Activated naive CD4-positive, alpha-beta T cell treated with anti-CD3 and anti-CD28 coated beads for 36 hours (primary cell): Measurements from ENCODE around the gene MAP7D1. TPM values are rescaled to one million over a fixed set of nuclear protein-coding genes. Genes with fewer than 3 reads are reported as not detected.
A peak's percentile ranks its signal among the peaks of the same experiment; 100 is the strongest.
"Not testable (repeated sequence)": the region's sequence is repeated elsewhere in the genome, so short reads cannot be mapped to it uniquely, and the experiment has no call there.

ENCODE experiments used
- CTCF ChIA-PET: fragments of 350-600 bp; sonication (Branson Sonifier 250); formaldehyde crosslinking; loops from one replicate; lab custom pipeline; 2021; ENCODE audit warnings: antibody characterized with exemption; lab: Charles Lee
- DNase-seq: peaks from one replicate; pipeline ENCODE4 v3.0.0-alpha.2; 2020
- H3K27ac Mint-ChIP-seq: one replicate; pipeline ENCODE4 v1.8.0; 2021; ENCODE audit warnings: mild to moderate bottlenecking, mixed read lengths
- H3K27me3 Mint-ChIP-seq: one replicate; pipeline ENCODE4 v1.8.0; 2021; ENCODE audit warnings: low read depth, mixed read lengths
- H3K36me3 Mint-ChIP-seq: one replicate; pipeline ENCODE4 v1.8.0; 2021; ENCODE audit warnings: low read depth, mixed read lengths
- H3K4me1 Mint-ChIP-seq: one replicate; pipeline ENCODE4 v1.8.0; 2021; ENCODE audit warnings: low read depth, mixed read lengths
- H3K4me3 Mint-ChIP-seq: one replicate; pipeline ENCODE4 v1.8.0; 2021; ENCODE audit warnings: mild to moderate bottlenecking, moderate library complexity, mixed read lengths
- H3K9me3 Mint-ChIP-seq: one replicate; pipeline ENCODE4 v1.8.0; 2021; ENCODE audit warnings: mixed read lengths
- intact Hi-C: fragments of 100-400 bp; cut with micrococcal nuclease; formaldehyde crosslinking; loops from one replicate; pipeline ENCODE4 v1.15.1; 2023
- total RNA-seq, 2 experiments: library from RNA; stranded (reverse); gene quantifications; one replicate each; pipeline ENCODE4 v1.2.3, GENCODE V29; 2021

The MAP7D1 gene
- total RNA-seq, 2 experiments from 2014 or later: 106 TPM

- not testable (repeated sequence) for H3K27ac Mint-ChIP-seq, DNase-seq, H3K4me3 Mint-ChIP-seq, H3K9me3 Mint-ChIP-seq, H3K27me3 Mint-ChIP-seq
- Mint-ChIP-seq H3K36me3 (peaks cover 17% of the 10 kb centered on the region), H3K4me1 (peaks cover 32% of the 10 kb centered on the region)
- CTCF ChIA-PET: interaction anchor here (0.6 to 1.1 kb wide), 2 partner anchors 29 to 52 kb away, joined by 3 to 6 read pairs; no protein-coding TSS in a partner anchor
- intact Hi-C loops: loop anchor here (5.0 kb wide), 1 partner anchor 1255 kb away; no protein-coding TSS in a partner anchor
Measured at GRCh38 chr1:36221901-36222300, 65.9 kb downstream of the MAP7D1 start.

DNA sequence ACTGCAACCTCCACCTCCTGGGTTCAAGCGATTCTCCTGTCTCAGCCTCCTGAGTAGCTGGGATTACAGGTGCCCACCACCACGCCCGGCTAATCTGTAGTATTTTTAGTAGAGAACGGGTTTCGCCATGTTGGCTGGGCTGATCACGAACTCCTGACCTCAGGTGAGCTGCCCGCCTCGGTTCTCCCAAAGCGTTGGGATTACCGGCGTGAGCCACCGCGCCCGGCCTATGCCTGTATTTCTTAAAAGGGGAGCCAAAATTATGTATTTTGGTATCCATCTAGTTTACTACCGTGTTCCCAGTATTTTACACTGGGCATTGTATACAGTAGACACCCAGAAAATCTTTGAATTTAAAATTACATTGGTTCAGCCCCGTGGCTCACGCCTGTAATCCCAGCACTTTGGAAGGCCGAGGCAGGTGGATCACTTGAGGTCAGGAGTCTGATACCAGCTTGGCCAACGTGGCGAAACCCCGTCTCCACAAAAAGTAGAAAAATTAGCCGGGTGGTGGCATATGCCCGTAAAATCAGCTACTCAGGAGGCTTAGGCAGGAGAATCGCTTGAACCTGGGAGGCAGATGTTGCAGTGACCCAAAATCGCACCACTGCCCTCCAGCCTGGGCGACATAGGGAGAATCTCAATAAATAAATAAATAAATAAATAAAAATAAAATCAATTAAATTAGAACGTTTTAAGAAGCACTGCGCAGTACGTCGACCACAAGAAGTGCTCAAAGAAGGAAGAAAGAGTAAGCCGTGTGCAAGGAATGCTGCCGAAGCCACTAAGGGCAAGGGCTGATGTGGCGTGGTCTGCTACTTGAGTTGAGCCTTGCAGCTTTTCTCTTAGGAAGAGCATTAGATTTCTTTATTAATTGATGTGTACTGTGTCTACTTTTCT lies 66.8 kb downstream of the MAP7D1 start:
- CTCF ChIA-PET: interaction anchor here (0.9 to 2.7 kb wide), 5 partner anchors 11 to 73 kb away, joined by 3 to 24 read pairs (median 9); partner anchors contain the start of gene TRAPPC3
- Mint-ChIP-seq H3K27ac (peak overlapping the region; percentile 98), H3K9me3 (no peaks in the 10 kb centered on the region), H3K4me1 (peaks cover 33% of the 10 kb centered on the region), H3K36me3 (peaks cover 21% of the 10 kb centered on the region), H3K4me3 (peak overlapping the region; percentile 90), H3K27me3 (no peaks in the 10 kb centered on the region)
- no peak for DNase-seq
- intact Hi-C loops: loop anchor here (5.0 kb wide), 1 partner anchor 1255 kb away; no protein-coding TSS in a partner anchor

DNA sequence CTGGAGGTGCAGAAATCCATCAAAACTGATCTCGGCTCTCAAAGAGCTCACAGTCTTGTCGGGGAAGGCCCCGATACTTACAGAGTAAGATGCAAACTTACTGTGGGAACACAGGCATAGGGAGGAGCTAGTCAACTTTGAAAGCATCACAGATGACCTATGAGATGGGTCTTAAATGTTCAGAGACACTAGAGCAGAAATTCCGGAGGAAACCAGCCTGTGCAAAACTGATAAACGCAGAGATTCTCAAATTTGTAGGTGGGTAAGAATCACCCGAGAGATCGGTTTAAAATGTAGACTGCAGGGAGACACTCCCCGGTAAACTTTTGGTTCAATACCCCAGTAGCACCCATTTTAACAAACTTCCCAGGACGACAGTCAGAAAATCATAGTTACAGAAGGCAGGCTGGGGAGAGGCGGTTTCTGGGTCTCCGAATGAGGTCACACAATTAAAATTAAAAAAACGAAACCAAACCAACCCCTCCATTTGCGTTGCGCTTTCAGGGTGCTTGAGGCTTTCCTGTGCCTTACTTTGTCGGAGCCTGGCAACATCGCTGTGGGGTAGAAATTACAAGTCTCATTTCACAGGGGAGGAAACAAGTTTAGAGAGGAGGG lies 67.5 kb downstream of the MAP7D1 start:
- Mint-ChIP-seq H3K27me3 (no peaks in the 10 kb centered on the region), H3K4me3 (peak overlapping the region; percentile 90), H3K27ac (peak overlapping the region; percentile 98), H3K4me1 (peaks cover 37% of the 10 kb centered on the region), H3K9me3 (no peaks in the 10 kb centered on the region), H3K36me3 (peaks cover 25% of the 10 kb centered on the region)
- DNase-seq: peak; percentile 69
- intact Hi-C loops: loop anchor here (5.0 kb wide), 1 partner anchor 1254 kb away; no protein-coding TSS in a partner anchor
- CTCF ChIA-PET: interaction anchor here (0.9 to 2.7 kb wide), 8 partner anchors 12 to 83 kb away, joined by 3 to 24 read pairs (median 4); partner anchors contain the start of genes SH3D21 and TRAPPC3

DNA sequence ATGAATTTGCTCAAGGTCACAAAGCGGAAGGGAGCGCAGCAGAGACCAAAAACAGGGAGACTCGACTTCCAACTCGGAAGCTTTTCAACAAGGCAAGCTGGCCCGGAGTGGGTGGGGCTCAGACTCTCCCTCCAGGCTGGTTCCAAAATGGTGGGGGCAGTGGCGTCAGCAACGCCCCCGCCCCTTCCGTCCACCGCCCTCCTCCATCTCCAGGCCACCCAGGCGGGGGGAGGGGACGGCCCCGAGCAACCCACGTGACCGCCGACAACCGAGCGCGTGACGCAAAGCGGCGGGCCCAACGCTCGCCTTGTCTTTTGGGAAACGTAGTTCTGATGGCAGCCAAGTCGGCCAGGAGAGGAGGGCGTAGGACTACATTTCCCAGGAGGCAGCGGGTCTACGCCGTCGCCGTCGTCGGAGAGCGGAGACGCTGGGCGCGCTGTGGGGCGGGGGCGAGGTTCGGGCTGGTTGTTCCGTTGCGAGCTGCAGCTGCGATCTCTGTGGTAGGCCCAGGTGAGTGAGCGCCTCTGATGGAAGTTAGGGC lies 68.1 kb downstream of the MAP7D1 start, which contains the start of gene THRAP3:
TSS of gene THRAP3 (plus strand) at position 448 of the 541 bp plus-strand sequence. CDS start 58,121 bp downstream, outside the sequence.
- no peaks in the 10 kb centered on the region for H3K27me3 Mint-ChIP-seq

GRCh38 chr1:36224537-36225282 lies 68.8 kb downstream of the MAP7D1 start:
- intact Hi-C loops: loop anchor here (1.0 to 5.0 kb wide), 10 partner anchors 57 to 1253 kb away; partner anchors contain the start of genes AGO3, MRPS15, OSCP1 and TRAPPC3
- Mint-ChIP-seq H3K36me3 (peaks cover 25% of the 10 kb centered on the region), H3K4me3 (peak overlapping the region; percentile 90), H3K4me1 (peaks cover 38% of the 10 kb centered on the region), H3K27me3 (no peaks in the 10 kb centered on the region), H3K27ac (peak overlapping the region; percentile 98), H3K9me3 (no peaks in the 10 kb centered on the region)
- CTCF ChIA-PET: interaction anchor here (0.9 to 2.7 kb wide), 10 partner anchors 22 to 195 kb away, joined by 3 to 24 read pairs (median 4); partner anchors contain the start of genes SH3D21 and TRAPPC3
- no peak for DNase-seq

More for the DNA sequence above, 68.1 kb downstream of the MAP7D1 start, which contains the start of gene THRAP3:
- H3K4me3 Mint-ChIP-seq: peak within 1 kb of the TSS; percentile 90
- peaks cover 38% of the 10 kb centered on the region for H3K4me1 Mint-ChIP-seq
- peak within 1 kb of the TSS; percentile 98 for H3K27ac Mint-ChIP-seq
- CTCF ChIA-PET: interaction anchor here (0.9 to 2.7 kb wide), 10 partner anchors 23 to 196 kb away, joined by 3 to 24 read pairs (median 4); partner anchors contain the start of genes SH3D21 and TRAPPC3
- intact Hi-C loops: loop anchor here (1.0 to 5.0 kb wide), 10 partner anchors 57 to 1253 kb away; partner anchors contain the start of genes AGO3, MRPS15, OSCP1 and TRAPPC3
- DNase-seq: peak; percentile 100
- no peaks in the 10 kb centered on the region for H3K9me3 Mint-ChIP-seq
- H3K36me3 Mint-ChIP-seq: peaks cover 25% of the 10 kb centered on the region

DNA sequence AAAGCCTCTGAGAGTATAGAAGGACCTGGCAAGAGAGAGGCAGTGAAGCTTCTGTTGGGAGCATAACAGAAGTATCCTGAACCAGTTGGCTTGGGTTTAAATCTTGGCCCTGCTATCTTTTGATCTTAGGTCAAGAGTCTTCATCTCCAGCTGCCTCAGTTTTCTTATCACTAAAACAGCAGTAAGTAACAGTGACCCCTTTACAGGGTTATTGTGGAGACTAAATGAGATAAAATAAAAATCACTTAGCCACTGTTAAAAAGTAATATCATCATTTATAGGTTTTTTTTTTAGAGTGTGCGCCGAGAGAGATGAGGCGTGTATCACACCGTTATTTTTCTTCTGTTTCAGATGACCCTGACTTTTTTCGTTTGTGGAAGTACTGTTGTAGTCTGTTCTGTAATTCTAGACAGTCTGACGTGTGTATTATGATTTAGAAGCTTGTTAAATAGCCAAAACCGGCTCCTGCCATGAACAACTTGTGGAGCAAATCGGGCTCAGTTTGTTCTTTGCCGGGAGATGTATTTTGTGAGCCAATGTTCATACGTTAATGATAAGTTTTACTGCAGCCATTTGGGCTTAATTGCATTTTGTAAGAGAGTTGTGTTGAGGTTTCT lies 69.4 kb downstream of the MAP7D1 start:
- peak overlapping the region; percentile 90 for H3K4me3 Mint-ChIP-seq
- H3K27me3 Mint-ChIP-seq: no peaks in the 10 kb centered on the region
- H3K9me3 Mint-ChIP-seq: no peaks in the 10 kb centered on the region
- intact Hi-C loops: loop anchor here (2.0 kb wide), 1 partner anchor 295 kb away; the partner anchor contains the start of gene AGO3
- CTCF ChIA-PET: interaction anchor here (0.6 to 2.7 kb wide), 7 partner anchors 22 to 76 kb away, joined by 3 to 24 read pairs (median 4); partner anchors contain the start of gene TRAPPC3
- peaks cover 39% of the 10 kb centered on the region for H3K4me1 Mint-ChIP-seq
- DNase-seq: no peak
- H3K27ac Mint-ChIP-seq: peak overlapping the region; percentile 98
- peaks cover 25% of the 10 kb centered on the region for H3K36me3 Mint-ChIP-seq

DNA sequence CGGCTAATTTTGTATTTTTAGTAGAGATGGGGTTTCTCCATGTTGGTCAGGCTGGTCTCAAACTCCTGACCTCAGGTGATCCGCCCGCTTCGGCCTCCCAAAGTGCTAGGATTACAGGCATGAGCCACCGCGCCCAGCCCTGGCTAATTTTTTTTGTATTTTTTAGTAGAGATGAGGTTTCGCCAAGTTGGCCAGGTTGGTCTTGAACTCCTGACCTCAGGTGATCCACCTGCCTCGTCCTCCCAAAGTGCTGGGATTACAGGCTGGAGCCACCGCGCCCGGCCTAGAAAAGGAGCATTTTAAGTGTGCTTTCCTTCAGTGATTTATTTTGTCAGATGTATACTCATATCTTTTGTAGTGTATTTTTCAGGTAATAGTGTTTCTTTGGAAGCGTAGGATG lies 74.3 kb downstream of the MAP7D1 start:
- Mint-ChIP-seq H3K4me1 (peaks cover 59% of the 10 kb centered on the region), H3K36me3 (peaks cover 32% of the 10 kb centered on the region)
- DNase-seq, H3K4me3 Mint-ChIP-seq, H3K9me3 Mint-ChIP-seq, CTCF ChIA-PET, H3K27me3 Mint-ChIP-seq, intact Hi-C loops, H3K27ac Mint-ChIP-seq: not testable (repeated sequence)

Other genes starting within 250 kb of the MAP7D1 start
- 10 to 100 TPM; 25.1 to 28.2 TPM for gene AGO3, start 225.1 kb upstream of the MAP7D1 start, total RNA-seq
- gene TEKT2, start 72.1 kb upstream of the MAP7D1 start, total RNA-seq: not detected
- gene ADPRS, start 67.3 kb upstream of the MAP7D1 start, total RNA-seq: 10 to 100 TPM; 23.2 to 24.6 TPM
- under 1 TPM in 1 of 2 experiments, not detected in 1; 0.07 TPM for gene COL8A2, start 30.9 kb upstream of the MAP7D1 start, total RNA-seq
- 10 to 100 TPM; 35.9 to 37.6 TPM for gene TRAPPC3, start 6.7 kb upstream of the MAP7D1 start, total RNA-seq
- gene THRAP3, start 68.3 kb downstream of the MAP7D1 start, total RNA-seq: 100 to 1,000 TPM; 128 to 133 TPM
- 1 to 10 TPM; 2.3 to 2.7 TPM for gene SH3D21, start 150.2 kb downstream of the MAP7D1 start, total RNA-seq
- gene EVA1B, start 167.5 kb downstream of the MAP7D1 start, total RNA-seq: 1 to 10 TPM; 1.9 to 2.1 TPM
- gene STK40, start 229.8 kb downstream of the MAP7D1 start, total RNA-seq: 10 to 100 TPM; 39.6 to 40.6 TPM
- 10 to 100 TPM; 33.5 to 36.5 TPM for gene LSM10, start 241.7 kb downstream of the MAP7D1 start, total RNA-seq